ENCODE measurements around the gene SLC36A2. TPM values are rescaled to one million over a fixed set of nuclear protein-coding genes. Genes with fewer than 3 reads are reported as not detected.

SLC36A2 gene
- total RNA-seq, 1 experiment from 2014 or later, result not detected

- Mint-ChIP-seq H3K36me3 (ENCODE audit: insufficient read depth, unreplicated experiment) (no peaks in the 10 kb centered on the region), H3K27ac (ENCODE audit: unreplicated experiment) (no peak overlapping the region), H3K4me3 (ENCODE audit: unreplicated experiment) (no peak overlapping the region), H3K9me3 (ENCODE audit: unreplicated experiment) (peaks cover 51% of the 10 kb centered on the region), H3K27me3 (ENCODE audit: insufficient read depth, unreplicated experiment) (no peaks in the 10 kb centered on the region), H3K4me1 (ENCODE audit: low read depth, unreplicated experiment) (peaks cover 13% of the 10 kb centered on the region)
- CTCF ChIA-PET, result interaction anchor here (0.7 kb wide), 1 partner anchor 201 kb away, joined by 7 read pairs; no protein-coding TSS in a partner anchor
- H3K9me3 ChIP-seq, result peaks cover 37% of the 10 kb centered on the region
- peaks cover 5% of the 10 kb centered on the region; the same call in 1 of the 2 replicates for H3K4me1 ChIP-seq
- no peak overlapping the region for H3K4me3 ChIP-seq (ENCODE audit: low read depth, low read length)
- no peak for TF ChIP-seq CTCF (IDR thresholded peaks at IDR 0.05; ENCODE audit: insufficient read depth in 1 of 2, low read depth in 1 of 2, low read length in 1 of 2, severe bottlenecking in 1 of 2, unreplicated experiment in 1 of 2)
- intact Hi-C loops (cut with micrococcal nuclease; ENCODE audit: unreplicated experiment), result no loop called here
- no peak for DNase-seq
- H3K27me3 ChIP-seq (replicated peaks; ENCODE audit: control insufficient read depth, insufficient read depth, low read length), result no peaks in the 10 kb centered on the region
- POLR2A ChIA-PET, result no interaction called here
- BruUV-seq (replicated peaks), result no TSS peak
- no peaks in the 10 kb centered on the region for H3K36me3 ChIP-seq (ENCODE audit: control insufficient read depth, insufficient read depth, low read length)
Measured at GRCh38 chr5:151362970-151363369, 15.6 kb upstream of the SLC36A2 start.

- Mint-ChIP-seq H3K4me3 (ENCODE audit: unreplicated experiment) (no peak overlapping the region), H3K4me1 (ENCODE audit: low read depth, unreplicated experiment) (no peaks in the 10 kb centered on the region), H3K36me3 (ENCODE audit: insufficient read depth, unreplicated experiment) (no peaks in the 10 kb centered on the region), H3K9me3 (ENCODE audit: unreplicated experiment) (peaks cover 23% of the 10 kb centered on the region), H3K27me3 (ENCODE audit: insufficient read depth, unreplicated experiment) (peaks cover 2% of the 10 kb centered on the region), H3K27ac (ENCODE audit: unreplicated experiment) (no peak overlapping the region)
- CTCF ChIA-PET, result no interaction called here
- no peak for TF ChIP-seq CTCF (IDR thresholded peaks at IDR 0.05; ENCODE audit: insufficient read depth in 1 of 2, low read depth in 1 of 2, low read length in 1 of 2, severe bottlenecking in 1 of 2, unreplicated experiment in 1 of 2)
- DNase-seq, result no peak
- Histone ChIP-seq H3K4me1 (no peaks in the 10 kb centered on the region), H3K9me3 (peaks cover 12% of the 10 kb centered on the region; the same call in 1 of the 2 replicates), H3K27me3 (replicated peaks; ENCODE audit: control insufficient read depth, insufficient read depth, low read length) (no peaks in the 10 kb centered on the region), H3K36me3 (ENCODE audit: control insufficient read depth, insufficient read depth, low read length) (no peaks in the 10 kb centered on the region), H3K4me3 (ENCODE audit: low read depth, low read length) (no peak overlapping the region)
- POLR2A ChIA-PET, result no interaction called here
- intact Hi-C loops (cut with micrococcal nuclease; ENCODE audit: unreplicated experiment), result no loop called here
- no TSS peak for BruUV-seq (replicated peaks)
Measured at GRCh38 chr5:151359391-151359790, 12.0 kb upstream of the SLC36A2 start.

GRCh38 chr5:151357792-151358191 lies 10.4 kb upstream of the SLC36A2 start:
- Mint-ChIP-seq H3K27ac (ENCODE audit: unreplicated experiment) (no peak overlapping the region), H3K4me1 (ENCODE audit: low read depth, unreplicated experiment) (no peaks in the 10 kb centered on the region), H3K9me3 (ENCODE audit: unreplicated experiment) (peaks cover 12% of the 10 kb centered on the region), H3K27me3 (ENCODE audit: insufficient read depth, unreplicated experiment) (peaks cover 2% of the 10 kb centered on the region), H3K36me3 (ENCODE audit: insufficient read depth, unreplicated experiment) (no peaks in the 10 kb centered on the region), H3K4me3 (ENCODE audit: unreplicated experiment) (no peak overlapping the region)
- ChIA-PET CTCF (no interaction called here), POLR2A (no interaction called here)
- no peak for TF ChIP-seq CTCF (IDR thresholded peaks at IDR 0.05; ENCODE audit: insufficient read depth in 1 of 2, low read depth in 1 of 2, low read length in 1 of 2, severe bottlenecking in 1 of 2, unreplicated experiment in 1 of 2)
- H3K27me3 ChIP-seq (replicated peaks; ENCODE audit: control insufficient read depth, insufficient read depth, low read length), result no peaks in the 10 kb centered on the region
- H3K36me3 ChIP-seq (ENCODE audit: control insufficient read depth, insufficient read depth, low read length), result no peaks in the 10 kb centered on the region
- no peak overlapping the region for H3K4me3 ChIP-seq (ENCODE audit: low read depth, low read length)
- no TSS peak for BruUV-seq (replicated peaks)
- intact Hi-C loops (cut with micrococcal nuclease; ENCODE audit: unreplicated experiment), result no loop called here
- H3K4me1 ChIP-seq, result no peaks in the 10 kb centered on the region
- no peak for DNase-seq
- H3K9me3 ChIP-seq, result 0 out of 2 replicates have a peak, but pooled peaks cover 6% of the 10 kb centered on the region
